ENCODE data around the gene CABLES1.

- TF ChIP-seq, protein P1, sequence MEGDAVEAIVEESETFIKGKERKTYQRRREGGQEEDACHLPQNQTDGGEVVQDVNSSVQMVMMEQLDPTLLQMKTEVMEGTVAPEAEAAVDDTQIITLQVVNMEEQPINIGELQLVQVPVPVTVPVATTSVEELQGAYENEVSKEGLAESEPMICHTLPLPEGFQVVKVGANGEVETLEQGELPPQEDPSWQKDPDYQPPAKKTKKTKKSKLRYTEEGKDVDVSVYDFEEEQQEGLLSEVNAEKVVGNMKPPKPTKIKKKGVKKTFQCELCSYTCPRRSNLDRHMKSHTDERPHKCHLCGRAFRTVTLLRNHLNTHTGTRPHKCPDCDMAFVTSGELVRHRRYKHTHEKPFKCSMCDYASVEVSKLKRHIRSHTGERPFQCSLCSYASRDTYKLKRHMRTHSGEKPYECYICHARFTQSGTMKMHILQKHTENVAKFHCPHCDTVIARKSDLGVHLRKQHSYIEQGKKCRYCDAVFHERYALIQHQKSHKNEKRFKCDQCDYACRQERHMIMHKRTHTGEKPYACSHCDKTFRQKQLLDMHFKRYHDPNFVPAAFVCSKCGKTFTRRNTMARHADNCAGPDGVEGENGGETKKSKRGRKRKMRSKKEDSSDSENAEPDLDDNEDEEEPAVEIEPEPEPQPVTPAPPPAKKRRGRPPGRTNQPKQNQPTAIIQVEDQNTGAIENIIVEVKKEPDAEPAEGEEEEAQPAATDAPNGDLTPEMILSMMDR (IDR thresholded peaks at IDR 0.05): no peak
- no peak for TF ChIP-seq POLR2A (IDR thresholded peaks at IDR 0.05)
Measured at GRCh38 chr18:23239885-23240608, 104.8 kb downstream of the CABLES1 start.

Data from testis (tissue), 2 donors.